OCI-LY7 (cell line): Measurements from ENCODE around the gene KCNA5. TPM values are rescaled to one million over a fixed set of nuclear protein-coding genes. Genes with fewer than 3 reads are reported as not detected.

Experiments
- BruUV-seq: library from RNA; stranded (reverse); fragments of 400-500 nt; replicated peaks from 2 replicates; lab custom pipeline; 2021; lab: Mats Ljungman, UMichigan
- CTCF ChIA-PET: fragments of 300-600 bp; sonication (Branson Sonifier 250); formaldehyde crosslinking; loops from one replicate; lab custom pipeline; 2022; ENCODE audit warnings: antibody characterized with exemption; ENCODE audit not compliant: unreplicated experiment; lab: Charles Lee
- POLR2A ChIA-PET: fragments of 300-600 bp; sonication (Branson Sonifier 250); formaldehyde crosslinking; loops from one replicate; lab custom pipeline; 2022; ENCODE audit warnings: antibody characterized with exemption; lab: Charles Lee
- DNase-seq: peaks from one replicate; pipeline ENCODE4 v3.0.0-alpha.2; 2015; ENCODE audit warnings: low spot score
- H2AFZ ChIP-seq: fragments of 200-600 bp; sonication (generic), shearing (Covaris generic); 2 replicates; pipeline ENCODE4 v1.6.1; 2014; ENCODE audit warnings: mild to moderate bottlenecking, antibody characterized with exemption, low read length, moderate library complexity
- H3K27ac ChIP-seq: fragments of 200-600 bp; sonication (generic); 2 replicates; pipeline ENCODE4 v1.5.1; 2014; ENCODE audit warnings: mixed run types, low read depth, mild to moderate bottlenecking, moderate library complexity, low read length, inconsistent platforms; ENCODE audit not compliant: poor library complexity, severe bottlenecking
- H3K36me3 ChIP-seq: fragments of 200-600 bp; sonication (generic); 2 replicates; pipeline ENCODE4 v1.6.1; 2014; ENCODE audit warnings: mild to moderate bottlenecking, antibody characterized with exemption, low read length, moderate library complexity, mixed read lengths; ENCODE audit not compliant: insufficient read depth
- H3K4me1 ChIP-seq: fragments of 200-600 bp; sonication (generic); 2 replicates; pipeline ENCODE4 v1.5.1; 2014; ENCODE audit warnings: mild to moderate bottlenecking, low read length; ENCODE audit not compliant: insufficient read depth, poor library complexity, severe bottlenecking
- H3K4me2 ChIP-seq: fragments of 200-600 bp; sonication (generic); 2 replicates; pipeline ENCODE4 v1.6.1; 2014; ENCODE audit warnings: mild to moderate bottlenecking, low read length
- H3K4me3 ChIP-seq: fragments of 200-600 bp; sonication (generic); 2 replicates; pipeline ENCODE4 v1.5.1; 2014; ENCODE audit warnings: mild to moderate bottlenecking, low read depth, low read length; ENCODE audit not compliant: poor library complexity, severe bottlenecking
- H3K79me2 ChIP-seq: fragments of 200-600 bp; sonication (generic); 2 replicates; pipeline ENCODE4 v1.6.1; 2016; ENCODE audit warnings: low read depth, mild to moderate bottlenecking, low read length, moderate library complexity, mixed read lengths; ENCODE audit not compliant: insufficient read depth
- H3K9me2 ChIP-seq: fragments of 200-600 bp; sonication (generic); 2 replicates; pipeline ENCODE4 v1.6.1; 2016; ENCODE audit warnings: mild to moderate bottlenecking, low read length, mixed read lengths; ENCODE audit not compliant: insufficient read depth
- H3K9me3 ChIP-seq: fragments of 200-600 bp; sonication (generic); 2 replicates; pipeline ENCODE4 v1.6.1; 2014; ENCODE audit warnings: mild to moderate bottlenecking, mixed run types, low read length, mixed read lengths
- H4K20me1 ChIP-seq: fragments of 200-600 bp; sonication (generic); 2 replicates; pipeline ENCODE4 v1.6.1; 2014; ENCODE audit warnings: mild to moderate bottlenecking, antibody characterized with exemption, low read length, moderate library complexity, mixed read lengths; ENCODE audit not compliant: insufficient read depth
- EZH2phosphoT487 ChIP-seq: fragments of 200-600 bp; sonication (generic); IDR thresholded peaks from 2 replicates; pipeline ENCODE4 v1.6.1; 2018; ENCODE audit warnings: low read depth, borderline replicate concordance, mild to moderate bottlenecking, mixed run types, antibody characterized with exemption, low read length, moderate library complexity, mixed read lengths
- intact Hi-C: fragments of 100-400 bp; cut with micrococcal nuclease; formaldehyde crosslinking; loops from one replicate; pipeline ENCODE4 v1.10.0; 2022; ENCODE audit not compliant: unreplicated experiment
- total RNA-seq, 2 experiments: library from RNA; depleted of rRNA in 1 of 2; stranded (reverse); fragments of >200 nt in 1 of 2; shearing (Covaris generic) in 1 of 2; gene quantifications; 2 replicates each; pipeline ENCODE4 v1.2.3, GENCODE V29; 2014 to 2022
- TF ChIP-seq, protein P1 (sequence below): fragments of 200-600 bp; sonication (generic); conservative IDR thresholded peaks from 2 replicates; pipeline ENCODE4 v1.5.1; 2014; ENCODE audit warnings: mild to moderate bottlenecking, antibody characterized with exemption, low read length, moderate library complexity, mixed read lengths

KCNA5 gene
- total RNA-seq, 2 experiments from 2014 or later, result not detected

GRCh38 chr12:5068619-5069018 lies 24.9 kb downstream of the KCNA5 start:
- intact Hi-C loops, result no loop called here
- Histone ChIP-seq H4K20me1 (no peaks in the 10 kb centered on the region), H2AFZ (no peak overlapping the region), H3K79me2 (no peaks in the 10 kb centered on the region), H3K4me2 (no peak overlapping the region), H3K36me3 (no peaks in the 10 kb centered on the region), H3K27ac (no peak overlapping the region), H3K4me3 (no peak overlapping the region), H3K4me1 (no peaks in the 10 kb centered on the region), H3K9me3 (no peaks in the 10 kb centered on the region), H3K9me2 (no peaks in the 10 kb centered on the region)
- no peak for TF ChIP-seq EZH2phosphoT487
- TF ChIP-seq, protein P1, sequence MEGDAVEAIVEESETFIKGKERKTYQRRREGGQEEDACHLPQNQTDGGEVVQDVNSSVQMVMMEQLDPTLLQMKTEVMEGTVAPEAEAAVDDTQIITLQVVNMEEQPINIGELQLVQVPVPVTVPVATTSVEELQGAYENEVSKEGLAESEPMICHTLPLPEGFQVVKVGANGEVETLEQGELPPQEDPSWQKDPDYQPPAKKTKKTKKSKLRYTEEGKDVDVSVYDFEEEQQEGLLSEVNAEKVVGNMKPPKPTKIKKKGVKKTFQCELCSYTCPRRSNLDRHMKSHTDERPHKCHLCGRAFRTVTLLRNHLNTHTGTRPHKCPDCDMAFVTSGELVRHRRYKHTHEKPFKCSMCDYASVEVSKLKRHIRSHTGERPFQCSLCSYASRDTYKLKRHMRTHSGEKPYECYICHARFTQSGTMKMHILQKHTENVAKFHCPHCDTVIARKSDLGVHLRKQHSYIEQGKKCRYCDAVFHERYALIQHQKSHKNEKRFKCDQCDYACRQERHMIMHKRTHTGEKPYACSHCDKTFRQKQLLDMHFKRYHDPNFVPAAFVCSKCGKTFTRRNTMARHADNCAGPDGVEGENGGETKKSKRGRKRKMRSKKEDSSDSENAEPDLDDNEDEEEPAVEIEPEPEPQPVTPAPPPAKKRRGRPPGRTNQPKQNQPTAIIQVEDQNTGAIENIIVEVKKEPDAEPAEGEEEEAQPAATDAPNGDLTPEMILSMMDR, result no peak
- BruUV-seq, result no TSS peak
- DNase-seq, result no peak
- ChIA-PET POLR2A (interaction anchor here (0.8 to 1.4 kb wide), 4 partner anchors 12 to 33 kb away, joined by 3 to 5 read pairs (median 4); no protein-coding TSS in a partner anchor), CTCF (interaction anchor here (0.5 kb wide), 1 partner anchor 42 kb away, joined by 3 read pairs; no protein-coding TSS in a partner anchor)

DNA sequence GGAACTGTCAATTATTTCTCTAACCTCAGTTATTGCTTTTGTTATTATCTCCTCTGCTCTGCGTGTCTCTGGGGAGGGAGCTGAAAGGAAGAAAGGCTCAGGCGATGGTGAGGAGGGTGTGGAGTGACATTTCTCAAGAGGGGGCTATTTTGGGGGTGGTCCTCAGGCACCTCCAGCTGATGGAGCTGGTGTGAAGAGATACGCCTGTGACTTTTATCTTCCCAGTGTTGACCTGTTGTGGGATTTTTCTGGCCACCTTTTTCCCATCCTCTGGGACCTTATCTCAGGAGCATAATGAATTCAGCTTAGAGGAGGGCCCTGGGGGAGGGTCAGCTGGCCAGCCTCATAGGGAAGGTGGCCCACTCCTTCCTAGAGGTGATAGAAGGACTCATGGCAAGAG lies 26.4 kb downstream of the KCNA5 start:
- CTCF ChIA-PET, result interaction anchor here (0.5 kb wide), 1 partner anchor 291 kb away, joined by 3 read pairs; no protein-coding TSS in a partner anchor

DNA sequence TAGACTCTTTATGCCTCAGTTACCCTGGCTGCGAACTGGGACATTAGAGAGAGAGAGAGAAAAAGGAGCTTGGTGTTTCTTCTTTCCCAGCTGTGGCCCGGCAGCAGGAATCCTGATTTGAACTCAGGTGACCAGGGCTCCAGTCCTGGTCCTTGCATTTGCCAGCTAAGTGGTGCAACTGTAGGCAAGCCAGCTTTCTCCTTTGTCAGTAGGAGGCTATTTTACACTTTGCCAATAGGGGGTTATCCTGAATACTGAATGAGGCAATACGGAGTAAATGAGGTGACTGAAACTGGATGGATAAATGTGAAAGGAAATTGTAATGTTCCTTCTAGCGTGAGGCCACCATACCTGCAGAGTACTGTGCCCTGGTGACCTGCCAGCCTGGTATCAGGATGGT lies 27.8 kb downstream of the KCNA5 start:
- TF ChIP-seq, protein P1, result no peak
- no TSS peak for BruUV-seq
- ChIA-PET POLR2A (interaction anchor here (0.5 to 0.9 kb wide), 3 partner anchors 13 to 40 kb away, joined by 3 read pairs; no protein-coding TSS in a partner anchor), CTCF (no interaction called here)
- Histone ChIP-seq H3K9me3 (no peaks in the 10 kb centered on the region), H3K4me1 (no peaks in the 10 kb centered on the region), H3K4me3 (no peak overlapping the region), H3K4me2 (no peak overlapping the region), H4K20me1 (no peaks in the 10 kb centered on the region), H3K27ac (no peak overlapping the region), H3K36me3 (no peaks in the 10 kb centered on the region), H3K9me2 (no peaks in the 10 kb centered on the region), H2AFZ (no peak overlapping the region), H3K79me2 (no peaks in the 10 kb centered on the region)
- no peak for DNase-seq
- intact Hi-C loops, result no loop called here

More for the DNA sequence above, 26.4 kb downstream of the KCNA5 start:
- no peak overlapping the region for H3K4me2 ChIP-seq
- no TSS peak for BruUV-seq
- intact Hi-C loops, result no loop called here
- no peaks in the 10 kb centered on the region for H4K20me1 ChIP-seq
- POLR2A ChIA-PET, result no interaction called here
- H3K4me3 ChIP-seq, result no peak overlapping the region
- no peaks in the 10 kb centered on the region for H3K36me3 ChIP-seq
- no peak for DNase-seq
- TF ChIP-seq, protein P1, result no peak
- no peak for TF ChIP-seq EZH2phosphoT487
- H2AFZ ChIP-seq, result no peak overlapping the region
- no peaks in the 10 kb centered on the region for H3K9me3 ChIP-seq
- no peaks in the 10 kb centered on the region for H3K9me2 ChIP-seq
- H3K4me1 ChIP-seq, result no peaks in the 10 kb centered on the region
- H3K79me2 ChIP-seq, result no peaks in the 10 kb centered on the region
- H3K27ac ChIP-seq, result no peak overlapping the region
